Endodermal cell (in vitro differentiated cells): Measurements from ENCODE around the gene PRRG3. TPM values are rescaled to one million over a fixed set of nuclear protein-coding genes. Genes with fewer than 3 reads are reported as not detected.

Experiments used
- DNase-seq: peaks from one replicate; pipeline ENCODE4 v3.0.0-alpha.2; 2017
- H3K27ac ChIP-seq: 2 replicates; pipeline ENCODE4 v1.5.1; 2013; ENCODE audit warnings: mild to moderate bottlenecking, low read depth, low read length, moderate library complexity
- H3K27me3 ChIP-seq: 2 replicates; pipeline ENCODE4 v1.6.1; 2013; ENCODE audit warnings: mild to moderate bottlenecking, low read length, moderate library complexity; ENCODE audit not compliant: insufficient read depth, control insufficient read depth, poor library complexity, severe bottlenecking
- H3K36me3 ChIP-seq: 2 replicates; pipeline ENCODE4 v1.7.0; 2013; ENCODE audit warnings: mild to moderate bottlenecking, low read length, moderate library complexity; ENCODE audit not compliant: control insufficient read depth, insufficient read depth
- H3K4me1 ChIP-seq: one replicate; pipeline ENCODE4 v1.7.0; 2013; ENCODE audit warnings: low read length; ENCODE audit not compliant: control insufficient read depth, insufficient read depth
- H3K4me3 ChIP-seq: 2 replicates; pipeline ENCODE4 v1.5.1; 2013; ENCODE audit warnings: mild to moderate bottlenecking, low read length, moderate library complexity
- H3K9ac ChIP-seq: 2 replicates; pipeline ENCODE4 v1.6.1; 2013; ENCODE audit warnings: mild to moderate bottlenecking, low read length, moderate library complexity; ENCODE audit not compliant: poor library complexity, severe bottlenecking; ENCODE audit errors: extremely low read depth
- H3K9me3 ChIP-seq: 2 replicates; pipeline ENCODE4 v1.6.1; 2013; ENCODE audit warnings: mild to moderate bottlenecking, low read length, moderate library complexity; ENCODE audit not compliant: control insufficient read depth
- H3K27ac Mint-ChIP-seq: 2 replicates; pipeline ENCODE4 v1.8.0; 2020; ENCODE audit warnings: mixed read lengths
- H3K27me3 Mint-ChIP-seq: 2 replicates; pipeline ENCODE4 v1.8.0; 2021; ENCODE audit warnings: mild to moderate bottlenecking, mixed read lengths; ENCODE audit not compliant: insufficient read depth
- H3K36me3 Mint-ChIP-seq: 2 replicates; pipeline ENCODE4 v1.8.0; 2020; ENCODE audit warnings: low read depth, mixed read lengths
- H3K4me1 Mint-ChIP-seq: 2 replicates; pipeline ENCODE4 v1.8.0; 2020; ENCODE audit warnings: mixed read lengths
- H3K4me3 Mint-ChIP-seq: 2 replicates; pipeline ENCODE4 v1.8.0; 2020; ENCODE audit warnings: mild to moderate bottlenecking, moderate library complexity, mixed read lengths
- H3K9me3 Mint-ChIP-seq: 2 replicates; pipeline ENCODE4 v1.8.0; 2020; ENCODE audit warnings: mild to moderate bottlenecking, mixed read lengths
- CTCF ChIP-seq: fragments of 200-600 bp; sonication (generic); conservative IDR thresholded peaks from 2 replicates; pipeline ENCODE4 v1.5.0; 2021; ENCODE audit warnings: antibody characterized with exemption, mild to moderate bottlenecking
- WGBS, 2 experiments: methylation state at CpG; one replicate each; pipeline versions ENCODE4 v1.1.5 to v1.1.7; 2013; ENCODE audit warnings: missing lambda C conversion rate in 2 of 2, mixed read lengths in 1 of 2; ENCODE audit not compliant: insufficient coverage in 1 of 2, insufficient read length in 1 of 2; 5-methylcytosine and 5-hydroxymethylcytosine counted together
- total RNA-seq, 2 donors: library from RNA; stranded (reverse); fragmentation: NEBNext Ultra II Directional in 1 of 2; extraction: Animal tissue kit (Norgen Biotek cat#: 25700) in 1 of 2; gene quantifications; 2 replicates in 1 of 2; 3 replicates in 1 of 2; pipeline ENCODE4 v1.2.1, GENCODE V29; 2021

The PRRG3 gene
- total RNA-seq, 2 donors from 2014 or later: 4.8 to 11.4 TPM

- H3K27me3 ChIP-seq: no peaks in the 10 kb centered on the region
- no peaks in the 10 kb centered on the region for H3K9me3 ChIP-seq
- no peak for TF ChIP-seq CTCF
- no peaks in the 10 kb centered on the region for H3K36me3 ChIP-seq
- no peak within 1 kb of the TSS for H3K27ac ChIP-seq
- Mint-ChIP-seq H3K27ac (no peak within 1 kb of the TSS), H3K27me3 (peaks cover 3% of the 10 kb centered on the region), H3K4me3 (no peak within 1 kb of the TSS), H3K9me3 (peaks cover 59% of the 10 kb centered on the region), H3K36me3 (no peaks in the 10 kb centered on the region), H3K4me1 (no peaks in the 10 kb centered on the region)
- DNase-seq: no peak
- no peaks in the 10 kb centered on the region for H3K4me1 ChIP-seq
- no peak within 1 kb of the TSS for H3K4me3 ChIP-seq
- H3K9ac ChIP-seq: no peak within 1 kb of the TSS
- 83 to 91% methylated on average over 2 to 4 of the region's 4 CpGs for WGBS, 2 experiments
Measured at GRCh38 chrX:151734446-151734845, 39.2 kb downstream of the PRRG3 start, which contains the start of gene CNGA2. TSS of gene CNGA2 (plus strand) at chrX:151734746. CDS start at chrX:151738484, 3,738 bp downstream.

GRCh38 chrX:151735219-151735618 lies 40.0 kb downstream of the PRRG3 start:
- WGBS, 2 experiments: 65% methylated on average over 2 of the region's 2 CpGs; no CpG with 5 or more reads in 1 of the 2 experiments

GRCh38 chrX:151736685-151737084 lies 41.4 kb downstream of the PRRG3 start:
- Histone ChIP-seq H3K27me3 (no peaks in the 10 kb centered on the region), H3K9me3 (no peaks in the 10 kb centered on the region), H3K36me3 (no peaks in the 10 kb centered on the region), H3K9ac (no peak overlapping the region), H3K27ac (no peak overlapping the region), H3K4me3 (no peak overlapping the region), H3K4me1 (no peaks in the 10 kb centered on the region)
- H3K27me3 Mint-ChIP-seq: peaks cover 3% of the 10 kb centered on the region
- TF ChIP-seq CTCF: no peak
- H3K9me3 Mint-ChIP-seq: peaks cover 70% of the 10 kb centered on the region
- DNase-seq: no peak
- H3K36me3 Mint-ChIP-seq: no peaks in the 10 kb centered on the region
- 89% methylated on average over 6 of the region's 6 CpGs; no CpG with 5 or more reads in 1 of the 2 experiments for WGBS, 2 experiments
- H3K4me3 Mint-ChIP-seq: no peak overlapping the region
- H3K27ac Mint-ChIP-seq: no peak overlapping the region
- H3K4me1 Mint-ChIP-seq: no peaks in the 10 kb centered on the region

More at GRCh38 chrX:151735219-151735618, 40.0 kb downstream of the PRRG3 start:
- TF ChIP-seq CTCF: no peak
- Histone ChIP-seq H3K27me3 (no peaks in the 10 kb centered on the region), H3K36me3 (no peaks in the 10 kb centered on the region), H3K27ac (no peak overlapping the region), H3K9me3 (no peaks in the 10 kb centered on the region), H3K4me1 (no peaks in the 10 kb centered on the region), H3K4me3 (no peak overlapping the region), H3K9ac (no peak overlapping the region)
- Mint-ChIP-seq H3K27ac (no peak overlapping the region), H3K4me1 (no peaks in the 10 kb centered on the region), H3K36me3 (no peaks in the 10 kb centered on the region), H3K27me3 (peaks cover 3% of the 10 kb centered on the region), H3K9me3 (peaks cover 60% of the 10 kb centered on the region), H3K4me3 (no peak overlapping the region)
- no peak for DNase-seq
